Ovary (tissue), 9 donors: ENCODE data around the gene PABPC3. TPM values are rescaled to one million over a fixed set of nuclear protein-coding genes. Genes with fewer than 3 reads are reported as not detected.

Experiments
- DNase-seq, 5 donors: peaks; one replicate each; pipeline ENCODE4 v3.0.0-alpha.2; 2019 to 2020
- H3K27ac ChIP-seq, 2 donors: fragments of 200-600 bp; one replicate each; pipeline versions ENCODE4 v1.5.1 to v1.8.0; 2019 to 2022
- H3K27me3 ChIP-seq: fragments of 200-600 bp; one replicate; pipeline ENCODE4 v1.8.0; 2022
- H3K36me3 ChIP-seq: fragments of 200-600 bp; sonication (generic); one replicate; pipeline ENCODE4 v1.5.1; 2019
- H3K4me1 ChIP-seq: one replicate; pipeline ENCODE4 v1.8.1; 2013; ENCODE audit warnings: mild to moderate bottlenecking, moderate library complexity; ENCODE audit not compliant: insufficient read depth
- H3K4me3 ChIP-seq: fragments of 200-600 bp; sonication (generic); one replicate; pipeline ENCODE4 v1.5.1; 2017
- H3K9me3 ChIP-seq, 2 donors: fragments of 200-600 bp in 1 of 2; sonication (generic) in 1 of 2; one replicate each; pipeline versions ENCODE4 v1.5.1 to v1.8.1; 2013 to 2019; ENCODE audit warnings: mild to moderate bottlenecking in 1 of 2, moderate library complexity in 1 of 2
- CTCF ChIP-seq, 3 donors: fragments of 450-650 bp in 2 of 3; fragments of 200-600 bp in 1 of 3; IDR thresholded peaks; one replicate each; pipeline versions ENCODE4 v1.5.1 to v1.8.0; 2016 to 2022; ENCODE audit warnings: antibody characterized with exemption in 3 of 3, mild to moderate bottlenecking in 1 of 3
- EP300 ChIP-seq: sonication (generic); formaldehyde crosslinking; IDR thresholded peaks from one replicate; pipeline ENCODE4 v1.6.1; 2017; ENCODE audit warnings: antibody characterized with exemption
- POLR2A ChIP-seq: fragments of 450-650 bp; IDR thresholded peaks from one replicate; pipeline ENCODE4 v1.6.1; 2017; ENCODE audit warnings: antibody characterized with exemption, mild to moderate bottlenecking, moderate library complexity
- WGBS, 3 donors: extraction: QIAGEN DNeasy Blood & Tissue Kit in 1 of 3; methylation state at CpG; one replicate each; pipeline versions ENCODE4 v1.1.5 to v1.1.7; 2013 to 2017; 5-methylcytosine and 5-hydroxymethylcytosine counted together
- intact Hi-C, 4 donors: fragments of 100-400 bp; cut with DNase I; formaldehyde crosslinking; loops; one replicate each; pipeline versions ENCODE4 v1.11.0 to v1.15.1; 2022 to 2023
- polyA plus RNA-seq, 2 donors: library from polyadenylated mRNA; stranded (reverse); fragments of 200-250 nt in 1 of 2; fragments of 350-450 nt in 1 of 2; fragmentation: Illumina TruSeq in 1 of 2; extraction: RNeasy Lipid Tissue Mini Kit (QIAGEN cat#74804) in 1 of 2; gene quantifications; one replicate each; pipeline ENCODE4 v1.2.3, GENCODE V29; 2013 to 2014
- total RNA-seq, 7 donors: library from RNA; depleted of rRNA in 2 of 7; stranded (reverse); fragments of >200 nt in 2 of 7; fragmentation: NEBNext Ultra II Directional in 3 of 7; extraction: Animal tissue kit (Norgen Biotek cat#: 25700) in 3 of 7; gene quantifications; one replicate each; pipeline versions ENCODE4 v1.1.0 to v1.2.4, GENCODE V29; 2016 to 2023
- donor health status: DM: no; HTN: no; CAD: no; lungs with moderate emphysema.
- donor health status: DM: no; HTN: no; CAD: no.
- donor health status: Bipolar disorder and iron deficiency.
- donor health status: DM: yes; HTN: yes; CAD: no.
- donor health status: DM: no; HTN: no; CAD: no.
- donor health status: DM: yes; HTN: yes; CAD: no.

Gene PABPC3
- total and polyA plus RNA-seq, 9 donors, result 0.08 to 0.78 (median 0.30) TPM; not detected in 2

- no peaks in the 10 kb centered on the region for H3K4me1 ChIP-seq
- 82 to 89% (median 85%) methylated on average over 1 of the region's 1 CpG for WGBS, 3 donors
These were observed 36.8 kb upstream of the PABPC3 start for GRCh38 chr13:25059166-25059565.

GRCh38 chr13:25059958-25060357, 36.0 kb upstream of the PABPC3 start:
- no peak for DNase-seq
- Histone ChIP-seq H3K36me3 (no peaks in the 10 kb centered on the region), H3K4me3 (no peak overlapping the region), H3K27me3 (no peaks in the 10 kb centered on the region), H3K4me1 (no peaks in the 10 kb centered on the region), H3K9me3 (no peaks in the 10 kb centered on the region), H3K27ac (no peak overlapping the region)
- 80 to 93% (median 87%) methylated on average over 7 of the region's 7 CpGs for WGBS, 3 donors
- no peak for TF ChIP-seq POLR2A
- TF ChIP-seq EP300, result no peak
- TF ChIP-seq CTCF (IDR thresholded peaks at IDR 0.05), result no peak
- intact Hi-C loops, result no loop called here

More at GRCh38 chr13:25059166-25059565, 36.8 kb upstream of the PABPC3 start:
- no peak overlapping the region for H3K4me3 ChIP-seq
- H3K27ac ChIP-seq, result no peak overlapping the region
- H3K36me3 ChIP-seq, result no peaks in the 10 kb centered on the region
- H3K9me3 ChIP-seq, result no peaks in the 10 kb centered on the region
- DNase-seq, result no peak
- intact Hi-C loops, result no loop called here
- no peaks in the 10 kb centered on the region for H3K27me3 ChIP-seq
- no peak for TF ChIP-seq EP300
- no peak for TF ChIP-seq POLR2A
- TF ChIP-seq CTCF (IDR thresholded peaks at IDR 0.05), result no peak

- no peaks in the 10 kb centered on the region for H3K4me1 ChIP-seq
- whole genome bisulfite sequencing, 3 donors, result 59 to 68% (median 65%) methylated on average over 5 of the region's 5 CpGs
- no peak for DNase-seq
- H3K27ac ChIP-seq, result no peak overlapping the region
- no peaks in the 10 kb centered on the region for H3K36me3 ChIP-seq
- H3K4me3 ChIP-seq, result no peak overlapping the region
- no peaks in the 10 kb centered on the region for H3K9me3 ChIP-seq
- intact Hi-C loops, result no loop called here
- H3K27me3 ChIP-seq, result no peaks in the 10 kb centered on the region
- TF ChIP-seq POLR2A, result no peak
- TF ChIP-seq EP300, result no peak
- no peak for TF ChIP-seq CTCF (IDR thresholded peaks at IDR 0.05)
These were observed 33.5 kb upstream of the PABPC3 start for GRCh38 chr13:25062479-25062878.

- TF ChIP-seq POLR2A (no peak), EP300 (no peak), CTCF (IDR thresholded peaks at IDR 0.05) (no peak)
- DNase-seq, result no peak
These were observed 31.5 kb upstream of the PABPC3 start for GRCh38 chr13:25064396-25064795.

More at GRCh38 chr13:25064396-25064795, 31.5 kb upstream of the PABPC3 start:
- intact Hi-C loops, result no loop called here
- Histone ChIP-seq H3K4me1 (no peaks in the 10 kb centered on the region), H3K27me3 (no peaks in the 10 kb centered on the region), H3K36me3 (no peaks in the 10 kb centered on the region), H3K9me3 (no peaks in the 10 kb centered on the region), H3K4me3 (no peak overlapping the region), H3K27ac (no peak overlapping the region)
